Ishikawa (cell line): ENCODE results near the gene XRCC4.

Experiments
- CEBPB ChIP-seq: IDR thresholded peaks from 2 replicates; pipeline ENCODE4 v1.6.1; 2012
- CREB1 ChIP-seq: IDR thresholded peaks from 2 replicates; pipeline ENCODE4 v1.6.1; 2012; ENCODE audit warnings: low read depth
- EP300 ChIP-seq: IDR thresholded peaks from 2 replicates; pipeline ENCODE4 v1.6.1; 2012; ENCODE audit warnings: borderline replicate concordance
- FOXM1 ChIP-seq: IDR thresholded peaks from 2 replicates; pipeline ENCODE4 v1.6.1; 2012; ENCODE audit warnings: low read depth, borderline replicate concordance
- MAX ChIP-seq: IDR thresholded peaks from 2 replicates; pipeline ENCODE4 v1.6.1; 2012
- REST ChIP-seq: IDR thresholded peaks from 2 replicates; pipeline ENCODE4 v1.6.1; 2012; ENCODE audit warnings: low read depth, mild to moderate bottlenecking
- TAF1 ChIP-seq: IDR thresholded peaks from 2 replicates; pipeline ENCODE4 v1.6.1; 2012; ENCODE audit warnings: low read depth, mild to moderate bottlenecking
- TCF12 ChIP-seq: IDR thresholded peaks from 2 replicates; pipeline ENCODE4 v1.6.1; 2012; ENCODE audit warnings: low read depth
- USF1 ChIP-seq: IDR thresholded peaks from 2 replicates; pipeline ENCODE4 v1.6.1; 2012
- YY1 ChIP-seq: IDR thresholded peaks from 2 replicates; pipeline ENCODE4 v1.6.1; 2012; ENCODE audit warnings: low read depth

GRCh38 chr5:83179966-83180365, 102.6 kb downstream of the XRCC4 start:
- TF ChIP-seq YY1, result no peak
- no peak for TF ChIP-seq REST
- no peak for TF ChIP-seq EP300
- TF ChIP-seq FOXM1, result no peak
- TF ChIP-seq CEBPB, result no peak
- TF ChIP-seq CREB1, result no peak
- TF ChIP-seq USF1, result no peak
- TF ChIP-seq TAF1, result no peak
- TF ChIP-seq TCF12, result no peak
- TF ChIP-seq MAX, result no peak
